GM12864 (cell line): ENCODE measurements around the gene DEPDC5.
A peak's percentile ranks its signal among the peaks of the same experiment; 100 is the strongest.

Experiments
- DNase-seq: peaks from one replicate; pipeline ENCODE4 v3.0.0-alpha.2; 2011; ENCODE audit warnings: low read depth
- H3K4me3 ChIP-seq: 2 replicates; pipeline ENCODE4 v1.5.1; 2011; ENCODE audit warnings: mild to moderate bottlenecking, low read depth, low read length, control low read depth
- TF ChIP-seq, protein P1 (sequence below): IDR thresholded peaks from 2 replicates; pipeline ENCODE4 v1.5.1; 2011; ENCODE audit warnings: low read depth, mild to moderate bottlenecking, moderate library complexity, low read length, control low read depth, inconsistent platforms; ENCODE audit errors: missing control alignments

Gene DEPDC5

DNA sequence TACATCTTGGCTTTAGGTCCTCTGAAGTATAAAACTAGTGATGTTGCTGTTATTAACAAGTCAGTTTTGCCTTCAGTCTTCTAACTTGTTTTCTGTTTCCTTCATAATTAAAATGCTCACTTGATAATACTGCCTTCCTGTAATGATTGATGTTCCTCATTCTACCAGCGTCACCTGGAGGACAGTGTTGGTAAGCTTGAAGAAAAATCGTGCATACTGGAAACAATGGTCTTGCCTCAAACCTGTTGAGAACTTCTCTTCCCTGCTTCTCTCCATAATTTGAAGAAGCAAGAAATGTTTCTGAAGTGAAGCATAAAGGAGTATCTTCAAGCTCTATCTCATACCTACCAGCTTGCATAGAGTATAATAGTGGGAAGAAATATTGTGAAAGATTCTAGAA, 193.5 kb downstream of the DEPDC5 start:
- no peak for DNase-seq
- no peak overlapping the region for H3K4me3 ChIP-seq
- TF ChIP-seq, protein P1, sequence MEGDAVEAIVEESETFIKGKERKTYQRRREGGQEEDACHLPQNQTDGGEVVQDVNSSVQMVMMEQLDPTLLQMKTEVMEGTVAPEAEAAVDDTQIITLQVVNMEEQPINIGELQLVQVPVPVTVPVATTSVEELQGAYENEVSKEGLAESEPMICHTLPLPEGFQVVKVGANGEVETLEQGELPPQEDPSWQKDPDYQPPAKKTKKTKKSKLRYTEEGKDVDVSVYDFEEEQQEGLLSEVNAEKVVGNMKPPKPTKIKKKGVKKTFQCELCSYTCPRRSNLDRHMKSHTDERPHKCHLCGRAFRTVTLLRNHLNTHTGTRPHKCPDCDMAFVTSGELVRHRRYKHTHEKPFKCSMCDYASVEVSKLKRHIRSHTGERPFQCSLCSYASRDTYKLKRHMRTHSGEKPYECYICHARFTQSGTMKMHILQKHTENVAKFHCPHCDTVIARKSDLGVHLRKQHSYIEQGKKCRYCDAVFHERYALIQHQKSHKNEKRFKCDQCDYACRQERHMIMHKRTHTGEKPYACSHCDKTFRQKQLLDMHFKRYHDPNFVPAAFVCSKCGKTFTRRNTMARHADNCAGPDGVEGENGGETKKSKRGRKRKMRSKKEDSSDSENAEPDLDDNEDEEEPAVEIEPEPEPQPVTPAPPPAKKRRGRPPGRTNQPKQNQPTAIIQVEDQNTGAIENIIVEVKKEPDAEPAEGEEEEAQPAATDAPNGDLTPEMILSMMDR = peak; percentile 76

DNA sequence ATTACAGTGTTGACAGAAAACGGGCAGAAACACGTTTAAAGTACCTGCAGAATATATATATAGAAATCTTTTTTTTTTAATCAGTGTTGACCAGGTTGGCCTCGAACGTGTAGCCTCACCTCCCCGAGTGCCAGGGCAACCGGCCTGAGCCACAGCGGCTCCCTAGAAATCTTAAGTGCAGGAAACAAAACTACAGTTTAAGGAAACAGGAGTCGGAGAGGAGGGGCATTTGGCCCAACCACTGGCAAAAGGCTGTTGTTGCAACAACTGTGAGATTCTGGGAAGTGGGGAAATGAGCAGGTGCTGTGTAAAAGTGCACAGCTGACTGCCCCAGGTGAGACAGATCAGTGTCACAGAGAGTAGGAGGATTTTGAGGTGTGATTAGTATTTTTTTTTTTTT, 194.2 kb downstream of the DEPDC5 start:
- TF ChIP-seq, protein P1 = no peak
- DNase-seq = no peak
- no peak overlapping the region for H3K4me3 ChIP-seq

DNA sequence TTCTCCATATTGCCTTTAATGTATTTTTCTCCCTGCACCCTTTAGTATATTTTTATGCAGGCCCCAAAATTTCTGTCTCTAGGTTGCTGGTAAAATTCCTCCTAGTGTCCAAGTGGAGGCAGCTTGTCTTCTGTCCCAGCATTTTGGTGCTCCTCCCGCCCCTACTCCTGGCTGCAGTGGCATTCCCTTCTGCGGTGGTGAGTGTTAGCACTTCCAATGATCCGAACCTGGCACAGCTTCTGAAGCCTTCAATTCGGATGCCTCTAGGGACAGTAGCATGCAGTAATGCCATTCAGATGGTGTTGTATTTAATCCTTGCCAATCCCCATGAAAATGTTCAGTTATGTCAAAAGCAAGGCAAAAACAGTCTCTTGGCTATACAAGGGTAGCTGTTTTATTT, 196.4 kb downstream of the DEPDC5 start:
- TF ChIP-seq, protein P1 = no peak

DNA sequence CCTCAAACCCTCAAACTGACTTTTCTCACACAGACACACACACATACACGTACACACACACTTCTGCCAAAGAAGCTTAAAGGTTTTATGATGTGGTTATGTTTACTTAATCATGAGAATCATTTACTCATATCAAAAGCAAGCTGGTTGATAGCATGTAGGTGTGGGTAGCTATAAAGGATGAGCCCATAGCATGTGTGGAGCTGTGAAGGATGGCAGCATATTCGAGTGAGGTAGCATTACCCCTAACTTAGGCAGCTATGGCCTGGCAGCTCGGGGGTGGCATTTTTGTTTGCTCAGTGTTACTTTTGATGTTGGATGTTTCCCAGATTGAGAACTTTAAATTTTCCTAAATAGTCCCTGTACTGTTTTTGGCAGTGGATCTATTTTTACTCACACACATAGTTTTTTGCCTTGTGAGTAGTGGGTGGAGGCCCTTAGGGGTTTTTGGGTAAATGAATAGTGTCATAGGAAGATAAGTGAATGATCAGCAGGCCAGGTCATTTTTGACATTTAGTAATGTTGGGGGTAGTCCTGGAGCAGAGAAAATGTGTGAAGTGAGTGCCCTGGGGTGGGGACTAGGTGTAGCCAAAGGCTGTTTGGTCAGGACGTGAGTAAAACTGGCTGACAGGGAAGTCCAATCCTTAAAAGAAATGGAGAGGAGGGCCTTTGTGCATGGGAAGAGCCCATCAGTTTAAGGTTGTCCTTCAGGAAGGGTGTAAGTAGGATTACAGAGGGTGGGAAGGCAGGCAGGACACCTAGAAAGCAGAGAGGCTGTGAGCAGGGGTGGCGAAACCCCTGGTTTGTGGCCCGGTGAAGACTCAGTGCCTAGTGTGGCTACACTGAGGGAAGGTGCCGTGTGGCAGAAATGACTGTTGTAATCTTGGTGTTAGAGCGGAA, 197.6 kb downstream of the DEPDC5 start:
- TF ChIP-seq, protein P1 = no peak
- no peak for DNase-seq
- no peak overlapping the region for H3K4me3 ChIP-seq

More for the DNA sequence above, 196.4 kb downstream of the DEPDC5 start:
- DNase-seq = no peak
- H3K4me3 ChIP-seq = no peak overlapping the region

DNA sequence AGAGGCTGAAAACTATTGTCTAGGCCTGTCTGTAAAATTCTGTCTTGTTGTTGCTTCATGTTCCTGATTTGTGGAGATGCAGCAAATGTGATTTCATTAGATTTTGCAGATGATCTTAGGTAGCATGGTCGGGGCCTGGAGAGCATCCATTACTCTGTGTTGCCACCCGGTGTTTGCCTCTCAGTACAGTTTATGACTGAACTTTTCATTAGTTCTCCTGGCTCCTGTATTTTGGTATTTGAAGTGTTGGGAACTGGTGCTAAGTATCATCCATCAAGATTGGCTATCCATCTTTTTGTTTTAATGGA, 198.2 kb downstream of the DEPDC5 start:
- no peak overlapping the region for H3K4me3 ChIP-seq
- TF ChIP-seq, protein P1 = peak; percentile 8
- DNase-seq = no peak

DNA sequence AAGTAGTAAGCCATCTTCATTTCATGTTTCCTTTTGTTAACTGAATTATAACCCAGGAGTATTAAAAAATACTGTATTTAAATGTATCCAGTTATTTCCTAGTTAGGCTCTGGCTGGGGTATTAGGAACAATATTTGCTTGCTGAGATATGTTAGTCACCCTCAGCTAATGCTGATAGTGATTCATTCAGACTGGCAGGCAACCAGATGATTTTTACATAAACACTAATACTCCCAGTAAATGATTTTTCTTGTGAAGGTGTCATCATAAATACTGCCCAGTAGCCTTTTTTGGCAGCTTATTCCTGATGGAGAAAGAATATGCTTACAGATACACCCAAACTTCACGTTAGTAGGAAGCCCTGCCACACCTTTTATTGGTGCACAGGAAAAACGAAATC, 198.7 kb downstream of the DEPDC5 start:
- H3K4me3 ChIP-seq = no peak overlapping the region
- TF ChIP-seq, protein P1 = no peak
- no peak for DNase-seq

DNA sequence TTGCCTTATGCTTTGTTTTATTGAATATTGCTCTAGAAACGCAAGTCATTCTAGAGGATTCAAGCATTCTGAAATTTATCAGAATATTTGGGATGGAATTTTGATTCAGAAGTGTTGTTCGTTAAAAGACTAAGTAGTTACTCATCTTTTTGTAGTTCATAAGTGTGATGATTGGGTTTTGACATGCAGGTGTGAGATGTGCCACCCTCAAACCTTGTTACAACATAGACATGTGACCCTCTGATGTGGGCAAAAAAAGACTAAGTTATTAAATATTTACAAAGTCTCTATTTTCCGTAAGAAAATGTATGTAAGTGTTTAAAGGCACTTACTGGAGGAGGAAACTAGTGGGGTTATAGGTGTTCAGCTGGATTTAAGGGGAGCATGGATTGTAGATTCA, 199.4 kb downstream of the DEPDC5 start:
- no peak overlapping the region for H3K4me3 ChIP-seq
- DNase-seq = no peak
- TF ChIP-seq, protein P1 = no peak
